Activated CD4-positive, alpha-beta T cell treated with anti-CD3 and anti-CD28 coated beads, Interleukin-2, Interleukin-6, amounts not matched to agents 100 ng/mL and 50 ng/mL, durations not matched to agents 16 hours and 8 hours (primary cell): Measurements from ENCODE around the gene MSX1.

Experiments used
- DNase-seq: peaks from one replicate; pipeline ENCODE4 v3.0.0-alpha.2; 2020

MSX1 gene

DNA sequence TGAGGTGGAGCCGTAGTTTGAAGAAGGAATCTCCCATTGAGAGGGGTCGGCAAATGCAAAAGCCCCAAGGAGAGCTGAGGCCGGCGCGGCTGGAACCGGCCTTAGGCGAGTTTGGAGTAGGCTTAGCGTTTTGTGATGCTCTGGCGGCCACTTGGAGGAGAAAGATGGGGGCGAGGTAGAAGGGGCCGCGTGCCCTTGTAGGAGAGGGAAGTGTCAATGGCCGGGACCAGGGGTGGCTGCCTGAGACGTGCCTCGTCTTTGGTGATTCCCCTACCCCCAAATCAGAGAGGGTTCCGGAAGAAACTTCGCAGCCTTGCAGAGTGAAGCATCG, 11.7 kb downstream of the MSX1 start:
- DNase-seq: no peak

GRCh38 chr4:4871573-4872313, 12.3 kb downstream of the MSX1 start:
- no peak for DNase-seq

GRCh38 chr4:4872314-4872903, 12.9 kb downstream of the MSX1 start:
- DNase-seq: no peak

DNA sequence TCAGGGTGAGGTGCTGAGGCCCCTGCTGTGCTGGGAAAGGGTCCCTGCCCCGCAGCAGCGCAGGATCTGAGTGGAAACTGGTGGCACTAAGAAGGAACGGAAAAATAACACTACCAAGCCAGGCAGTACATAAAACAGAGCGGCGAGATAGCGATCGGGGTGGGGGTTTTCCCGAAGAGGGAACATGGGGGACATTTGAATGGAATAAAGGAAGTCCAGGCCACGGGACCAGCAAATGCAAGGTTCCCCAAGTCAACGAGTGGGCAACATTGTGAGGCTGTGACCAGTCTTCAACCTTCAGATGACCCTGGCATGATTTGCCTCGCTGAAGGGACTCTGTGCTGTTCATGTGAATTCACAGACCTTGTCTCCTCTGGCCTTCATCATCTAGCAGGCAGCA, 13.7 kb downstream of the MSX1 start:
- no peak for DNase-seq

- no peak for DNase-seq
Observed at GRCh38 chr4:4874254-4874653, 14.8 kb downstream of the MSX1 start.

GRCh38 chr4:4875147-4875546, 15.7 kb downstream of the MSX1 start:
- DNase-seq: no peak

DNA sequence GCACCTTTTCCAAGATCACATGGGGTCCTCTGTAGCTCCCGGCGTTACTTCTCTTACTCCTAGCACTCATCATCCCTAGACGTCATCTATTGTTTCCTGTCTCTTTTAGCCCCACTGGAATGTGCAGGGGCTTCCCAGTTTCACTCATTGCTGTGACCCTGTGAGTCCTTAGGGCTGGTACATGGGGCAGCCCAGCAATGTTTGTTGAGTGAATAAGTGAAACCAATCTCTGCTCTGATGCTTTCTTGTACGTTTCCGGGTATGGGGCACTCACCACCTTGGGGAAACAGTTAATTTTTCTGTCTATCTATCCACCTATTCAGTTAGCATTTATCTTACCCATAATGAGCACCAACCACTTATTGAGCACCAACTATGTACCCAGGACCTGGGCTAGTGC, 16.1 kb downstream of the MSX1 start:
- DNase-seq: no peak

DNA sequence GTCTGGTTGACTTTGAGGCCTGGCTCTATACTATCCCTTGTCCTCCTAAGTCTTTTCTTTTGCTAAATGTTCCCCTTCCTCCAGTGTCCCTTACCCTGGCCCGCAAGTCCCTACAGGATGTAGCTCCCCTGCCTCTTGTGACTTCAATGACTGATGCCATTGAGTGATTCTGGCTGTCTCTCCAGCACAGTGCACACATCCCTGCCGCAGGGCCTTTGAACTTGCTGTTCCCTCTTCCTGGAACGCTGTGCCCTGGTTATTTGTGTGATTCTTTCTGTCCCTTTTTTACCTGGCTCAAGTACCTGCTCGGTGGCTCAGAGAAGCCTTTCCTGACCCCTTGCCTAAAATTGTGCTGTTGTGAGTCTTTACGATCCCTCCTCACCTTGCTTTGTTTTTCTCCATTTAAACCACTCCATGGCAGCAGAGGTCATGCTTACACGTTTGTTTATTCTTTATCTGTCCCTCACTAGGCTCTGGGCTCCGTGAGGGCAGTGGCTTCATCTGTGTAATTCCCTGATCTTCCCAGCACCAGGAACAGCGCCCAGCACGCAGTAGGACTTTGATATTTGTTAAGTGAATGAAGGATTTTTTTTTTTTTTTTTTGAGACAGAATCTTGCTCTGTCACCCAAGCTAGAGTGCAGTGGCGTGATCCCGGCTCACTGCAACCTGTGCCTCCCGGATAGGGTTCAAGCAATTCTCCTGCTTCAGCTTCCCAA, 17.6 kb downstream of the MSX1 start:
- no peak for DNase-seq

- no peak for DNase-seq
Observed at GRCh38 chr4:4880492-4880891, 21.0 kb downstream of the MSX1 start.

DNA sequence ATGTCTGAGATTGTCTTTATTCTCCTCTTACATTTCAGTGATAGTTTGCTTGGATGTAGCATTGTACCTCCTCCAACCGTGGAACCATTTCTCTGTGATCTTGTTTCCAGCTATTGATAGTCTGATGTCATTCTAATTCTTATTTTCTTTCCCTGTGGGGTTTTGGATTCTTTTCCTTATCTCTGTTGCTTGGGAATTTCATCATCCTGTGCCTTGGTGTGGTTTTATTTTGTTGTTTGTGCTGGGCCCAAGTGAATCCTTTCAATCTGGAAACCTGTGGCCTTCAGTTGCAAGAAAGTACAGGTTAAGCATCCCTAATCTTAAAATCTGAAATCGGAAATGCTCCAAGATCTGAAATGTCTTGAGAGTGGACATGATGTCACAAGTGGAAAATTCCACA, 22.0 kb downstream of the MSX1 start:
- DNase-seq: no peak

DNA sequence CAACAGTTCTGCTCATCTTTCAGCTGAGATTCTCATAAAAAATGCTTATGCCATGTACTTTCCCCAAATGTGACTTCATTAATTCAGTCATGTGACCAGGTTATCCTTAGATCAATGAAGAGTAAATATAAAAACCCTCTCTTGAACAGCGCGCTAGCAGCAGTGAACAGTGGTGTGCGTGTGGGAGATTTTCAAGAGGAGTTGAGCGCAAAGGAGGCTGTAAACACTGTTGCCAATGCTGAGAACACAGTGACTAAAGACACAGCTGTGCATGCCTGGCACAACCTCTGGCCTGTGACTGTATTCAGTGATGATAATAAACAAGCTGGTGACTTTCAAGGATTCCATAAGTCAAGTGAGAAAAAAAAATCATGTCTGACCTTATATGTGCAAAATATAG, 25.1 kb downstream of the MSX1 start:
- no peak for DNase-seq

DNA sequence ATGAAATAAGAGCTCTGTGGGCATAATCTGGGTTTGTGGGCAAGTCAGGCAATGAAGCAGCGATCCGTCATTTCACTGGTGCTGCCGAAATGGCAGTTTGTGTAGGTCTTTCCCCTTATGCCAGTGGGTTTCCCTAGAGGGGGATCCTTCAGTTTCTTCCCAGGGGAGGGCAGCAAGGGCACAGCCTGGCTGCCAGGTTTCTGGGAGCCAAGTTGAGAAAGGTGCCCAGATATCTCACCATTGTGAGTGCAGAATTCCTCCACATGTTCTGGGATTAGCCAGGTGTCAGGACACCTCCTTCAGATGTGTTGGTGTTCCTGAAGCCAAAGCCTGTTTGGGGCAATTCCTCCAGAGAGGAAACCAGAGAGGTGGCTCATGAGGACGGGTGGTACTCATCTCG, 28.0 kb downstream of the MSX1 start:
- DNase-seq: no peak

DNA sequence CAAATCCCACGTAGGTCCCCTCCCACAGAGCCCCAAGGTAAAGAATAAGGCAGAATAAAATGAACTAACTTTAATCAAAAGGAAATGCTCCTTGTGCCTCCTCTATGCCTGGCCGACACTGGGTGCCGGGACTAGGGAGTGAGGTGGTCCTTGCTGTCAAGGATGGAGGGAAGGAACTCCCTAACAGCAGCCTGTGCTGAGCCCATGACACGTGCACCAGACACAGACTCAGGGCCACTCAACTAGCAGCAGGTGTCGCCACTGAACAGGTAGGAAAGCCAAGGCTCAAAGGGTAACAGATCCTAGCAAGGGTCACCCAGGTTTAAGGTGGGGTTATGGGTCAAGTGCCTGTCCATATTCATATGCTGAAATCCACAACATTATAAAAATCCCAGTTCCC, 29.2 kb downstream of the MSX1 start:
- DNase-seq: no peak

- no peak for DNase-seq
Observed at GRCh38 chr4:4889781-4890180, 30.3 kb downstream of the MSX1 start.

GRCh38 chr4:4890574-4891255, 31.2 kb downstream of the MSX1 start:
- DNase-seq: no peak

DNA sequence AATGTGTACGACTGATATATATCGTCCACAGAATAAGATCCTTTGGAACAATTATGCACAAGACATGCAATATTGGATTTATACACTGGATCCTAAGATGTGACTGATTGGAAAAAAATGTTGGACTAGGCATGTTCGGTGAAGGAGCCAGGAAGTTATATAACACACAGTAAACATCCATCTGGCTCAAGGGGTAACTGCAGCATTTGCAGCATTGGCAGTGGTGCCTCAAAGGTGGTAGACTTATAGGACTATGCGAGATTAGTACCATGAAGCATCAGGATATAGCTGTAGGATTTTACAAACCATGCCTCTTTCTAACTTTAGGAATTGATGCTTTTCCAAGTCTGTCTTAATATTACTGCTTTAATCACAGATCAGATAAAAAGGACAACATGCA, 34.3 kb downstream of the MSX1 start:
- no peak for DNase-seq

DNA sequence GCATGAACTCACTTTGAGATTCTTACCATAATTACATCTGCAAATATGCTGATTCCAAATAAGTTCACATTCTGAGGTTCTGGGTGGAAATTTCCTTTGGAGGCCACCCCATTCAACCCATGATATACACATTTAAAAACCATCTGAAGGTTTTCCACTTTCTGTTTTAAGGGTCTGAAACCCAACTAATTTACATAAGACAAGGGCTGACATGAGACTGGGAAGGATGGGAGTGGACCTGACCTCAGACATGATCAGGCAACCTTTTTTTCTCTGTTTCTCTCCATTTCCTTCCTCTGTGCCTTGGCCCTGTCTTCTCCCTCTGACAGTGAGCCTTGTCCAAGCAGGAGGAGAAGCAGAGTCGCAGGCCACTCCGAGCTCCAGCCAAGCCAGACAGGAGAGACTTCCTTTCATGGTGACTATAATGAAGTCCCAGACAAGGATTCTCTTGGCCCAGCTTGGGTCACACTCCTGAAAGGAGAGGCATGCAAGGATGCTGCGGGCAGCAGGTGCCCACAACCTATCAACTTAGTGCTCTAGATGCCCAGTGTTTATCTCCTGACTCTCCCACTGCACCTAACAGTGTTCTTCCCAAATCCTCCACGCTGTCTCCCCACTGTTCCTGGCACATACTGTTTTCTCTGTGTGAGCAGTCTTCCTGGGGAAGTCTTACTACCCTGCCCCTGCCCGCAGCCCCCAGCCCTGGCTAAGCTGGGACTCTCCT, 39.9 kb downstream of the MSX1 start:
- no peak for DNase-seq

- no peak for DNase-seq
Observed at GRCh38 chr4:4901877-4902276, 42.4 kb downstream of the MSX1 start.

- DNase-seq: no peak
Observed at GRCh38 chr4:4912155-4912554, 52.7 kb downstream of the MSX1 start.

GRCh38 chr4:4913147-4913561, 53.7 kb downstream of the MSX1 start:
- DNase-seq: no peak
